ENCODE results near the gene MTUS2.

MTUS2 gene

DNA sequence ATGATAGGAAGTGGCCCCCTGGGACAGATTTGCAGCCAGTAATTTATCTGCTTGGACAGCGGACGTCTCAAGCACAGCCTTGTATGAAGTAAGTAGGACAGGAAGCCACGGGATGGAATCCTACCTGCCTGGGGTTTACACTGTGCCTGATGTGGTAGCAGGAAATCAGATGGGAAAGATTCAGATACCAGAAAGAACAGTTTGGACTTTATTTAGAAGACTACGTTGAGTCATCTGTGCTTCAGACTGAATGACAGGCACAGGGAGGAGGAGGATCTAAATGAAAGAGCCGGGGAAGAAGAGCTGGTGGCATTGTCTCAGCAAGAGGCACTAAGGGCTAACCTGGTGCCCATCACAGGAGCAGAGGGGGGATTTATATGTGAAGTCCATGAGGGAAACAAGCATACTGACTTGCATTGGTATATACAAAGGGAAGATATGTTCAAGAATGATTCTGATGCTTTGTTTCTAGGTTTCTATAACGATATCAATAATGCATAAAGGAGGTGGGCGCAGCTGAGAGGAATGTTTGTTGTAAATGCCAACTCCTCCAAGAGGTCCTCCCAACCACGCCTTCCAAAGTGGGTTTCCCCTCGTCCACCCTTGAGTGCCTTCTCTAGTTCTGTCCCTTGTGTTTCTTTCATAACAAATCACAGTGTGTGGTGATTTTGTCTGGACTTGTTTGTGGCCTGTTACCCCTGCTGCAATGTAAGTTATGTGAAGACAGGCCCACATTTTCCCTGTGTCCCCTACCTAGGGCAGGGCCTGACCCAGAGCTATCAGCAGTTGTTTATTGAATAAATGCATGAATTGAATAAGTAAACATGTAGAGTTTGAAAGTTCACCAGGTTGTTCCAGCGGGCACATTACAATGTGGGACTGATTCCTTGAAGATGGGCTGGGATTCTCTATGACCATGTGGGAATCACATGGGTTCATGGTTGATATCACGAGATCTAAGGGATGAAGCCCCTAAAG, 446.9 kb downstream of the MTUS2 start:
- DNase-seq, result no peak

- DNase-seq, result no peak
Observed at GRCh38 chr13:29270271-29270985, 450.3 kb downstream of the MTUS2 start.

- no peak for DNase-seq
Observed at GRCh38 chr13:29271606-29272005, 451.5 kb downstream of the MTUS2 start.

DNA sequence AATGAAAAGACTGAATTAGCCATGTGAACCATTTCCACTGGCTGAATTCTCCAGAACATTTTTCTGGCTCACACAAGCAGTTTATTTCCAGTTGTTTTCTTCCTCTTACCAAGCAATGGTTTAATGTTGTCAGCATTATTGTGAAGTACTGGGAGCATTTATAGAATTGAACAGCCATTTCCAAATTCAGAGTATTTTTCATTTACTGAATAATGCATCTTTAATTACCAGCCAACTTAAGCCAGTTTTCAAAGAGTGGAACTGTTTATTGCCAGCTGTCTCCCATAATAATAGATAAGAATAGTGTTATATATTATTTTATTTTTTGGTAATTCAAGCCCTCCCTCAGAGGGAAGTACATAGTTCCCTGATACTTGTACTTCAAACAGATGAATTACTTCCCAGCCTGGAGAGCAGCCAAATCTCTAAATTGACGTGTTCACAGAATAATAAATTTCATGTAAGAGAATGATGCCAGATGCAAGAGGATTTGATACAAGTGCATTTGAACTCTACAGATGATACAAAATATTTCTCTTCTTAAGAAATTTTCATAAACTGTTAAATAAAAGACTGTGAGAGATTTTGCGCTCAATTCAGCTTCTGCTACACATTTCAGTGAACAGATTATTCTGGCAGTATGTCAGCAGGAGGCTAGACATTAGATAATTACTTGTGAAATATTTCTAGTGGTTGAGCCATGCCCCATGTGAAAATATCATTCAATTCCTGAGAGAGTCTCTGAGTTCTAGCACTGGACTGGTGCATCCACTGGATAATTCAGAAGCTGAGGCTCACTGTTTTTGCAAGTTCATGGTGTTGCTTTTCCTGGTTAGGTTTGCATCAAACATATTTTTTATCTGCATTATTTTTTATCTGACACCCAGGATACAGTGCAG, 459.5 kb downstream of the MTUS2 start:
- no peak for DNase-seq

- DNase-seq, result no peak
Observed at GRCh38 chr13:29281932-29282495, 461.9 kb downstream of the MTUS2 start.

DNA sequence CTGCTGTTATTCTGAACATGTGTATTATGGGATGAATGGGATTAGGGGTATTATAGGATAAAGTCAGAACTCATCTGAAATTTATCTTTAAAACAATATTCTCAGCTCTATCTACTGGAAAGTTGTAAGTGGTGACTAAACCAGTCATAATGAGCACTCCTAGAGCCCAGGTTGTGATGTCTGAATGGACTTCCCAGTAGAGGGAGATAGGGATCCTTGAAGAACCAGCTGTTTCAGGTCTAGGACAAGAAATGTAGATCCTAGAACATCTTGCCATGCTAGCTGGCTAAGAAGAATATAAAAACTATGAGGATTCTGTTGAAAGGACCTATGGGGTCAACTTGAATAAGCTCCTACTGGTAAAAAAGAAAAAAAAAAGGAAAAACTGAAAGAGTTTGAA, 464.6 kb downstream of the MTUS2 start:
- no peak for DNase-seq

GRCh38 chr13:29287237-29287636, 467.1 kb downstream of the MTUS2 start:
- DNase-seq, result no peak

DNA sequence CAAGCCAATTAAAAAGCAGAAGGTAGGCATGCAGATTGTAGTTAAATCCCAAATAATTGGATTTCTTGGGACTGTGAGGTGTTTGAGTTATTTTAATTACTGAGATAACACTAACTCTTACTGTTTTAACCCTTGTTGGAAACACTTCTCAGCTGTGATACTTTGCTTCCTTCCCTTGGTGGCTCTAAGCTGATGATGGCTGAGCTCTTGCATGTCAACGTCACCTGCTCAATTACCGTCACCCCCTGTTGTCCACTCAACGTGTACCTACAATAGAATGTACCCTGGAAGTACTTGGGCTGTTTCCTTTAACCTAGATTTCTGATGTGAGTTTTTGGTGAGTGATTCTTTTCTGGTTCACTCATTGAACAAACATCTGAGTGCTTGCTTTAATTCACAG, 471.9 kb downstream of the MTUS2 start:
- DNase-seq, result no peak

- no peak for DNase-seq
Observed at GRCh38 chr13:29294821-29295220, 474.7 kb downstream of the MTUS2 start.

- no peak for DNase-seq
Observed at GRCh38 chr13:29301027-29301426, 480.9 kb downstream of the MTUS2 start.

DNA sequence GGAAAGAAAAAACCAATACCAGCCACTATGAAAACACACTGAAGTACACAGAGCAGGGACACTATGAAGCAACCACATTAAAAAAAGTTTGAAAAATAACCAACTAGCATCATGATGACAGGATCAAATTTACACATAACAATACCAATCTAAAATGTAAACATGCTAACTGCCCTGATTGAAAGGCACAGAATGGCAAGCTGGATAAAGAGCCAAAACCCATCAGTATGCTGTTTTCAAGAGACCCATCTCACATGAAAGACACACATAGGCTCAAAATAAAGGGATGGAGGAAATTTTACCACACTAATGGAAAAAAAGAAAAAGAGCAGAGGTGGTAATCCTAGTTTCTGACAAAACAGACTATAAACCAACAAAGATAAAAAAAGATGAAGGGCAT, 484.0 kb downstream of the MTUS2 start:
- no peak for DNase-seq

- no peak for DNase-seq
Observed at GRCh38 chr13:29310806-29311205, 490.7 kb downstream of the MTUS2 start.

DNA sequence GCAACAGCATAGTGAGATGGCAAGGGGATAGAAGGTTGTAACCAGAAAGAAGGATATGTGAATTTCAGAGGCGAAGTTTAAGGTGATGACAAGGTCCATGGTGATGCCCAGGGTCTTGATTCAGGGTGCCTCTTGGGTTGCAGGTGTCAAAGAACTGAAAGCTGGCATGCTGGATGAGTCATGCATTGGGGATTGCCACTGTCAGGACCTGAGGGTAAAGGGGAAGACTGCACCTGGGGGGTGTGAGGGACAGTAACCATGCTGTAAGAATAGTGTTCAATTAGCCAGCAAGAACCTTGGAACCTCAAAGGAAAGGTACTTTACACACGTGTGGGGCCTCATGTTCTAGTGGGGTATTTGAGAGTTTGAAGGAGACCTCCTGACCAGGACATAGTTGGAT, 495.7 kb downstream of the MTUS2 start:
- no peak for DNase-seq

- DNase-seq, result no peak
Observed at GRCh38 chr13:29317828-29318227, 497.7 kb downstream of the MTUS2 start.

DNA sequence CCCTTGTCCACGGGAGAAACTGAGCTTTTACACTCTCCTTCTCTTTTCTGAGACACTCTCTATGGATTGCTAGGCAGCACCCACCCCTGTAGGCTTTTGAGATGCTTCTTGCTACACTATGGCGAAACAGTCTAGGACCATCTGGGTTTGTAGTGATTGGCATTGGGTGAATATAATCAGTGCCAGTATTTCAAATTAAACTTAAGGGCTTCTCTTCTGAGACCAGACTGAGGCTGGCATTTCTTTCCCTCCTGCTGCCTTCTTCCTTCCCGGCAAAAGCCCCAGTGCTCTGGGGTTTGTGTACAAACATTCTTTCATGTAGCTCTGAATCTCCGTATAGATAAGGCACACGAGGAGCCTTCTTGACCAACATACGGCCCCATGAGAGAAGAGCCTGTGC, 498.6 kb downstream of the MTUS2 start:
- no peak for DNase-seq

DNA sequence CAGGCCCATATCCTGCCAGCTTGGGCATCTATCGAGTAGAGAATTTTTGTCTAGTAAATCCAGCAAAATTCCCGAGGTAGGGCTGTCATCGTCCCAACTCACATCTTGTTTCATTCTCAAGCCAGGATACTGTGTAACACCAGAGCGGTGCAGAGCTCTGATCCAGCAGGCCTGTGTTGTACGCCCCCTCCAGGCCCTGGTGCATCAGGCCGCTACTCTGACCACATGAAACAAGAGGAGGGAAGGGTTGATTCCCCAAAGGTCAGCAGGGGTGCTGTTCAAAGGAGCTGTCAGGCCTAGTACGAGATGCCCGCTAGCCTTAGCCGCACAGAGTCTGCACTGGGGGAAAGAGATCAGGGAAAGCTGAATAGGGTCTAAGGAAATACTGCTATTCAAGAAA, 499.3 kb downstream of the MTUS2 start:
- no peak for DNase-seq

DNA sequence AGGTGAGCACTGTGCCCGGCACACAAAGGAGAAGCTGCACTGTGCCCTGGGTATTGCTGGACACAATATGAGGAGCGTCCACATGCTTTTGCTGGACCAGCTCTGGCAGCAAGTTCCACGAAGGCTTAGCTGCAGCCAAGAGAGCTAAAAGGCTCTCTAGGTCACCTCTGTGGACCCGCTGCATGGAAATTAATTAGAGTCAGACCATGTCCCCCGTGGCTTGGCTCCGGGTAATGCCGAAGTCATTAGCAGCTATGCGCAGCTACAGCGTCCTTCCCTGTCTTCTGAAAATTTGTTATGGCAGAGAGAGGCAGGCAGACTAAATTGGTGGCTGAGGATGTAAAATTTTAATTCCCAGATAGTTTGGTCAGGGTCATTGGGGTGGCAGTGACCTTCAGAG, 503.8 kb downstream of the MTUS2 start:
- no peak for DNase-seq

GRCh38 chr13:29324601-29325000, 504.5 kb downstream of the MTUS2 start:
- no peak for DNase-seq

DNA sequence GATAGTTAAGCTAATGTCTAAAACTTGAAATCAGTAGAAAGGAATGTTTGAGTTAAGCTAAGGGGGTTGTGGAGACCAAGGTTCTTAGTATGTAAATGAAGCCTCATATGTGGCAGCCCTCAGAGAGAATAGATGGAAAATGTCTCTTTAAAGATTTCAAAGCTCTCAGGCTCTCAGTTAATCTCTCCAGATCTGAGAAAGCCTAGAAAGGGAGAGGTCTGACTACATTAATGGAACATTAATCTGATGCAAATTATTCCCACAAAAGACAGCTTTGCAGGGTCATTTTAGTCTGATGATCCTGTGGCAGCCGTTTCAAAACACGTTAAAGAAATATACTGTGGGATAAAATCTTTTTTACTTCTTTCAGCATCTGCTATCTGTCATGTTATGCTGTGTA, 508.4 kb downstream of the MTUS2 start:
- no peak for DNase-seq

DNA sequence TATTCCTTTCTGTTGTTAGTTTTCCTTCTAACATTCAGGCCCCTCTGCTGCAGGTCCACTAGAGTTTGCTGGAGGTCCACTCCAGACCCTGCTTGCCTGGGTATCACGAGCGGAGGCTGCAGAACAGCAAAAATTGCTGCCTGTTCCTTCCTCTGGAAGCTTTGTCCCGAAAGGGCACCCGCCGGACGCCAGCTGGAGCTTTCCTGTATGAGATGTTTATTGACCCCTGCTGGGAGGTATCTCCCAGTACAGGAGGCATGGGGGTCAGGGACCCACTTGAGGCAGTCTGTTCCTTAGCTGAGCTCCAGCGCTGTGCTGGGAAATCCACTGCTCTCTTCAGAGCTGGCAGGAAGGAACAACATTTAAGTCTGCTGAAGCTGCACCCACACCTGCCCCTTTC, 516.2 kb downstream of the MTUS2 start:
- no peak for DNase-seq

DNA sequence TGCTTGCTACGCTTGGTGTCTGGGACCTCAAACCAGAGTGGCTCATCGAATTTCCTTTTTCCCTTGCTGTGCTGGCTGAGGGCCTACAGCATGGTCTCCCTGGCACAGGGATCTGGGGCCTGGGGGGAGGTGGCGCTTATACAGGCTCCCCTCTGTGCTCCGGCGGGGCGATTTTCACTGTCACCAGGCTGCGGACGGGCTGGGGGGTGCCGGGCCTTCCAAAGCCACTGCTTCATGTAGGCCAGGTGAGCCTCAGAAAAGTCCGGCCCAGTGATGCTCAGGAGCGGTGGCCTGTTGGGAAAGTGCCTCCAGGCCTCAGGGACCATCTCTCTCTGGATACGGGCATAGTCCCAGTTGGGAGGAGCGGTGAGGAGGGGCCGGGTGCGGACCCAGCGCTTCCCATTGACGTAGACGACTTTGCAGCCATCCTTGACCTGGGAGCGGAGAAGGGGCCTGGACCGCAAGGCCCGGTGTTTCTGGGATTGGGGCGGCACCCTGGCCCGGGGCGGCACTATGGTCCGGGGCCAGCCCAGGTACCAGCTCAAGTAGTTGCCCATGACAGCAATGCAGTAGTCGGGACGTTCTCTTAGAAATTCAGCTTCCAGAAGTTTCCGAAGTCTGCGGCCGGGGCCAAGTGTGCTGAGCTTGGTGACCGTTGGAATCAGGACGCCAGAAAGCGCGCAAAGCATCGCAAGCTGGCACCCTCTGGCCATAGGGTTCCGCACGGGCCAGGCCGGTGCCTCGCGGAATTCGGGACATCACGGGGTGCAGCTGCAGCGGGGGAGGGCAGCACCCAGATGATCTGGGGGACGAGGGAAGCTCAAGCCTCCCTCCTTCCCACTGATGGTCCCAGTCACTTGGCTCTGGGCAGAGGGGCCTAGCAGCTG, 519.5 kb downstream of the MTUS2 start:
- no peak for DNase-seq

Measured in T-helper 1 cell (primary cell).